ENCODE data around the gene PPP2R5C. TPM values are rescaled to one million over a fixed set of nuclear protein-coding genes. Genes with fewer than 3 reads are reported as not detected.

Gene PPP2R5C
- total and polyA plus RNA-seq, 2 of the 8 experiments (the other 6 are each of a cell fraction or from before 2014, with no cell fraction given) = 49.6 to 95.9 TPM

DNA sequence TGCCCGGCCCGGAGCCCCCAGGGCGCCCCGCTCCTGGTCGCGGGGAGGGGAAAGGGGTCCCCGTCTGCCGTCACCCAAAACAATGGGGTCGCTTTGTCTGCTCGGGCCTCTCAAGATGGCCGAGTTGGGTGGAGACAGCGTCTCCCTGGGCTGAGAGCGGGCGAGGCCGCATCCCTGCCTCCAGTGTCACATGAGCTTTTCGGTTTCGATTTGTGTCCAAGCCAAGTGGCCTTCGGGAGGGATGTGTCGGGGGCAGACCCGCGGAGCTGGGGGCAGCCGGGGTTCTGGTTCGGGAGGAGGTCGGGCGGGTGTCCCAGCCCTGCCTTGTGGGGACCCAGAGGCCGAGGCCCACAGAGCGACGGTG lies 203.7 kb downstream of the PPP2R5C start:
- POLR2A ChIA-PET (ENCODE audit: partially characterized antibody) = interaction anchor here (0.6 to 2.1 kb wide), 12 partner anchors 9 to 343 kb away, joined by 3 to 7 read pairs (median 4); no protein-coding TSS in a partner anchor
- Histone ChIP-seq H3K9me3 (ENCODE audit: insufficient read depth in 2 of 2, low read depth in 1 of 2, low read length in 1 of 2) (no peaks in the 10 kb centered on the region), H4K20me1 (replicated peaks in 1 of 2; ENCODE audit: control insufficient read depth in 1 of 2, insufficient read depth in 2 of 2, low read length in 2 of 2) (peaks cover 2 to 5% of the 10 kb centered on the region in 2 experiments), H2BK20ac (ENCODE audit: low read length) (no peak overlapping the region), H3K4ac (replicated peaks; ENCODE audit: insufficient read length, low read depth, low read length) (no peak overlapping the region), H3K14ac (ENCODE audit: insufficient read length) (no peak overlapping the region), H2BK120ac (replicated peaks; ENCODE audit: low read depth, low read length) (no peak overlapping the region), H3K23me2 (ENCODE audit: low read depth, low read length) (peaks cover 6% of the 10 kb centered on the region), H3K27ac (ENCODE audit: low read depth, low read length) (peak overlapping the region; percentile 72), H3K79me1 (ENCODE audit: low read depth, low read length) (peaks cover 5% of the 10 kb centered on the region; the same call in 1 of the 2 replicates), H2BK12ac (ENCODE audit: low read depth, low read length) (no peak overlapping the region), H3K4me1 (replicated peaks in 1 of 4; ENCODE audit: control insufficient read depth in 3 of 4, insufficient read depth in 4 of 4, low read length in 3 of 4) (peaks cover 0 to 3% (median under 1%) of the 10 kb centered on the region in 4 experiments; a peak in 2 of 7 replicates), H4K5ac (ENCODE audit: insufficient read length, low read depth, low read length) (no peak overlapping the region), H3K36me3 (ENCODE audit: control insufficient read depth in 2 of 4, insufficient read depth in 4 of 4, low read length in 3 of 4) (peaks cover 0 to 4% (median 2%) of the 10 kb centered on the region in 4 experiments; a peak in 3 of 8 replicates), H3K4me3 (ENCODE audit: extremely low read depth in 1 of 4, insufficient read depth in 2 of 4, low read depth in 3 of 4, low read length in 4 of 4) (peak overlapping the region; percentile 92 to 100 (median 92)), H3K18ac (ENCODE audit: extremely low read depth, low read length) (no peak overlapping the region; the same call in 1 of the 2 replicates), H2BK15ac (ENCODE audit: low read length) (no peak overlapping the region), H3K4me2 (ENCODE audit: insufficient read depth in 1 of 2, low read depth in 2 of 2, low read length in 2 of 2) (peak overlapping the region; percentile 89 to 94), H2AFZ (ENCODE audit: low read length) (no peak overlapping the region), H4K8ac (ENCODE audit: extremely low read depth, insufficient read depth, low read length) (peak overlapping the region; percentile 85; the same call in 1 of the 2 replicates), H3K23ac (ENCODE audit: insufficient read length) (no peak overlapping the region), H3K79me2 (ENCODE audit: control insufficient read depth in 1 of 2, insufficient read depth in 2 of 2, low read length in 2 of 2) (peaks cover 23 to 52% of the 10 kb centered on the region in 2 experiments), H2AK5ac (ENCODE audit: low read depth, low read length) (no peak overlapping the region), H3K27me3 (replicated peaks in 1 of 4; ENCODE audit: control insufficient read depth in 3 of 4, extremely low read depth in 1 of 4, insufficient read depth in 3 of 4, low read length in 3 of 4) (peaks cover 4 to 26% (median 14%) of the 10 kb centered on the region in 4 experiments), H2BK5ac (ENCODE audit: low read depth, low read length) (no peak overlapping the region), H3K56ac (replicated peaks; ENCODE audit: insufficient read length, low read depth, low read length) (peak overlapping the region; percentile 51), H3K9ac (replicated peaks in 1 of 4; ENCODE audit: extremely low read depth in 1 of 4, low read depth in 3 of 4, low read length in 3 of 4) (peak overlapping the region; percentile 52 to 91 (median 88)), H4K91ac (replicated peaks; ENCODE audit: insufficient read length, low read length) (peak overlapping the region; percentile 17)
- WGBS, 2 experiments (ENCODE audit: extremely low coverage in 1 of 2, insufficient coverage in 1 of 2, insufficient read length in 1 of 2, insufficient replicate concordance in 2 of 2, low coverage in 1 of 2, low lambda C conversion rate in 2 of 2, missing lambda C conversion rate in 1 of 2) = 2% methylated on average over 26 of the region's 28 CpGs; no CpG with 5 or more reads in 1 of the 2 experiments
- CTCF ChIA-PET (ENCODE audit: partially characterized antibody) = interaction anchor here (0.6 to 1.3 kb wide), 4 partner anchors 11 to 1607 kb away, joined by 3 to 5 read pairs (median 3); no protein-coding TSS in a partner anchor
- peak in 1 of 2 experiments; percentile 78 for DNase-seq (ENCODE audit: low read depth in 1 of 2, low spot score in 2 of 2)
- no peak for FAIRE-seq
- TF ChIP-seq RFX5 (IDR thresholded peaks at IDR 0.05; ENCODE audit: borderline replicate concordance, low read depth, low read length) = no peak
- peak; percentile 65 for TF ChIP-seq ASH2L (IDR thresholded peaks at IDR 0.05; ENCODE audit: low read length)
- TF ChIP-seq TEAD4 (IDR thresholded peaks at IDR 0.05; ENCODE audit: low read depth, low read length) = no peak
- TF ChIP-seq NANOG (IDR thresholded peaks at IDR 0.05; ENCODE audit: insufficient read depth, low read depth, low read length, poor library complexity, severe bottlenecking) = no peak
- no peak for TF ChIP-seq KDM1A (IDR thresholded peaks at IDR 0.05; ENCODE audit: borderline replicate concordance, low read length)
- TF ChIP-seq CBX8 (IDR thresholded peaks at IDR 0.05; ENCODE audit: borderline replicate concordance, low read depth, low read length) = no peak
- no peak for TF ChIP-seq NRF1 (IDR thresholded peaks at IDR 0.05; ENCODE audit: low read depth, low read length)
- TF ChIP-seq EZH2 (IDR thresholded peaks at IDR 0.05; ENCODE audit: low read depth, low read length, severe bottlenecking) = no peak
- TF ChIP-seq SIX5 (IDR thresholded peaks at IDR 0.05; ENCODE audit: low read depth, low read length) = no peak
- TF ChIP-seq TCF12 (IDR thresholded peaks at IDR 0.05; ENCODE audit: low read depth, low read length) = no peak
- no peak for TF ChIP-seq CTBP2 (IDR thresholded peaks at IDR 0.05; ENCODE audit: borderline replicate concordance, insufficient read depth, insufficient read length, low read length)
- no peak for TF ChIP-seq CHD1 (IDR thresholded peaks at IDR 0.05; ENCODE audit: low read depth, low read length)
- no peak for TF ChIP-seq SP4 (IDR thresholded peaks at IDR 0.05; ENCODE audit: low read length)
- TF ChIP-seq JUN (IDR thresholded peaks at IDR 0.05; ENCODE audit: low read depth, low read length) = no peak
